Mammary epithelial cell (primary cell): ENCODE results near the gene PRPF19.

Experiments used
- CTCF ChIP-seq, 2 donors: IDR thresholded peaks in 1 of 2; conservative IDR thresholded peaks in 1 of 2; 2 replicates each; pipeline ENCODE4 v1.5.1; 2011 to 2012; ENCODE audit warnings: inconsistent platforms in 2 of 2, low read length in 2 of 2, mild to moderate bottlenecking in 2 of 2, control low read depth in 1 of 2, low read depth in 1 of 2; ENCODE audit not compliant: insufficient read depth in 1 of 2; ENCODE audit errors: extremely low read depth in 1 of 2
- EZH2 ChIP-seq: IDR thresholded peaks from 2 replicates; pipeline ENCODE4 v1.6.1; 2012; ENCODE audit warnings: low read length, inconsistent platforms, borderline replicate concordance

GRCh38 chr11:60939855-60940254 is 33.5 kb upstream of the PRPF19 start:
- TF ChIP-seq CTCF (conservative IDR thresholded peaks at IDR 0.05 in 1 of 2, IDR thresholded peaks at IDR 0.05 in 1 of 2; ENCODE audit: extremely low read depth in 1 of 2, insufficient read depth in 1 of 2, low read depth in 1 of 2, low read length in 2 of 2) (no peak), EZH2 (no peak)
